ENCODE measurements around the gene TLCD1.
A peak's percentile ranks its signal among the peaks of the same experiment; 100 is the strongest.

The TLCD1 gene

GRCh38 chr17:28725660-28726225 is 290 bp downstream of the TLCD1 start (continued):
- TF ChIP-seq, protein P1, sequence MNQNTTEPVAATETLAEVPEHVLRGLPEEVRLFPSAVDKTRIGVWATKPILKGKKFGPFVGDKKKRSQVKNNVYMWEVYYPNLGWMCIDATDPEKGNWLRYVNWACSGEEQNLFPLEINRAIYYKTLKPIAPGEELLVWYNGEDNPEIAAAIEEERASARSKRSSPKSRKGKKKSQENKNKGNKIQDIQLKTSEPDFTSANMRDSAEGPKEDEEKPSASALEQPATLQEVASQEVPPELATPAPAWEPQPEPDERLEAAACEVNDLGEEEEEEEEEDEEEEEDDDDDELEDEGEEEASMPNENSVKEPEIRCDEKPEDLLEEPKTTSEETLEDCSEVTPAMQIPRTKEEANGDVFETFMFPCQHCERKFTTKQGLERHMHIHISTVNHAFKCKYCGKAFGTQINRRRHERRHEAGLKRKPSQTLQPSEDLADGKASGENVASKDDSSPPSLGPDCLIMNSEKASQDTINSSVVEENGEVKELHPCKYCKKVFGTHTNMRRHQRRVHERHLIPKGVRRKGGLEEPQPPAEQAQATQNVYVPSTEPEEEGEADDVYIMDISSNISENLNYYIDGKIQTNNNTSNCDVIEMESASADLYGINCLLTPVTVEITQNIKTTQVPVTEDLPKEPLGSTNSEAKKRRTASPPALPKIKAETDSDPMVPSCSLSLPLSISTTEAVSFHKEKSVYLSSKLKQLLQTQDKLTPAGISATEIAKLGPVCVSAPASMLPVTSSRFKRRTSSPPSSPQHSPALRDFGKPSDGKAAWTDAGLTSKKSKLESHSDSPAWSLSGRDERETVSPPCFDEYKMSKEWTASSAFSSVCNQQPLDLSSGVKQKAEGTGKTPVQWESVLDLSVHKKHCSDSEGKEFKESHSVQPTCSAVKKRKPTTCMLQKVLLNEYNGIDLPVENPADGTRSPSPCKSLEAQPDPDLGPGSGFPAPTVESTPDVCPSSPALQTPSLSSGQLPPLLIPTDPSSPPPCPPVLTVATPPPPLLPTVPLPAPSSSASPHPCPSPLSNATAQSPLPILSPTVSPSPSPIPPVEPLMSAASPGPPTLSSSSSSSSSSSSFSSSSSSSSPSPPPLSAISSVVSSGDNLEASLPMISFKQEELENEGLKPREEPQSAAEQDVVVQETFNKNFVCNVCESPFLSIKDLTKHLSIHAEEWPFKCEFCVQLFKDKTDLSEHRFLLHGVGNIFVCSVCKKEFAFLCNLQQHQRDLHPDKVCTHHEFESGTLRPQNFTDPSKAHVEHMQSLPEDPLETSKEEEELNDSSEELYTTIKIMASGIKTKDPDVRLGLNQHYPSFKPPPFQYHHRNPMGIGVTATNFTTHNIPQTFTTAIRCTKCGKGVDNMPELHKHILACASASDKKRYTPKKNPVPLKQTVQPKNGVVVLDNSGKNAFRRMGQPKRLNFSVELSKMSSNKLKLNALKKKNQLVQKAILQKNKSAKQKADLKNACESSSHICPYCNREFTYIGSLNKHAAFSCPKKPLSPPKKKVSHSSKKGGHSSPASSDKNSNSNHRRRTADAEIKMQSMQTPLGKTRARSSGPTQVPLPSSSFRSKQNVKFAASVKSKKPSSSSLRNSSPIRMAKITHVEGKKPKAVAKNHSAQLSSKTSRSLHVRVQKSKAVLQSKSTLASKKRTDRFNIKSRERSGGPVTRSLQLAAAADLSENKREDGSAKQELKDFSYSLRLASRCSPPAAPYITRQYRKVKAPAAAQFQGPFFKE (tag by site-specific recombination; IDR thresholded peaks at IDR 0.05; ENCODE audit: borderline replicate concordance) = no peak
- TF ChIP-seq SCRT1 (tag by site-specific recombination; IDR thresholded peaks at IDR 0.05; ENCODE audit: borderline replicate concordance) (no peak), ZNF37A (tag by site-specific recombination; IDR thresholded peaks at IDR 0.05) (no peak), ZNF776 (tag by site-specific recombination; IDR thresholded peaks at IDR 0.05; ENCODE audit: borderline replicate concordance) (no peak), ZFHX2 (tag by site-specific recombination; conservative IDR thresholded peaks at IDR 0.05) (no peak), ZNF792 (tag by site-specific recombination; IDR thresholded peaks at IDR 0.05) (no peak), ZBTB1 (tag by site-specific recombination; IDR thresholded peaks at IDR 0.05) (0 out of 2 replicates have a peak, but pooled peaks have one; percentile 73), ZNF529 (tag by site-specific recombination; IDR thresholded peaks at IDR 0.05; ENCODE audit: insufficient replicate concordance) (no peak), PRDM1 (tag by site-specific recombination; IDR thresholded peaks at IDR 0.05) (no peak), ZNF433 (tag by site-specific recombination; IDR thresholded peaks at IDR 0.05; ENCODE audit: low read depth) (no peak), ZNF423 (tag by site-specific recombination; IDR thresholded peaks at IDR 0.05) (peak; percentile 99), ZNF654 (tag by site-specific recombination; IDR thresholded peaks at IDR 0.05; ENCODE audit: low read depth) (no peak), ZNF530 (tag by site-specific recombination; IDR thresholded peaks at IDR 0.05; ENCODE audit: low read depth) (no peak), ZNF473 (tag by site-specific recombination; IDR thresholded peaks at IDR 0.05) (no peak), ZNF2 (tag by site-specific recombination; IDR thresholded peaks at IDR 0.05) (no peak; the same call in 1 of the 2 replicates), ZNF138 (tag by site-specific recombination; IDR thresholded peaks at IDR 0.05; ENCODE audit: borderline replicate concordance) (no peak), ZNF664 (tag by site-specific recombination; IDR thresholded peaks at IDR 0.05) (no peak), SETDB1 (IDR thresholded peaks at IDR 0.05; ENCODE audit: insufficient read length, low read length) (no peak), ZNF514 (tag by site-specific recombination; IDR thresholded peaks at IDR 0.05) (no peak), ZNF146 (tag by site-specific recombination; IDR thresholded peaks at IDR 0.05) (no peak), ZNF416 (tag by site-specific recombination; IDR thresholded peaks at IDR 0.05) (no peak), ZNF670 (tag by site-specific recombination; IDR thresholded peaks at IDR 0.05; ENCODE audit: low read depth) (no peak), ZNF501 (tag by site-specific recombination; IDR thresholded peaks at IDR 0.05) (0 out of 2 replicates have a peak, but pooled peaks have one; percentile 18), ZNF174 (tag by site-specific recombination; IDR thresholded peaks at IDR 0.05) (no peak), MYNN (tag by site-specific recombination; IDR thresholded peaks at IDR 0.05; ENCODE audit: borderline replicate concordance) (0 out of 2 replicates have a peak, but pooled peaks have one; percentile 17), ZNF350 (tag by site-specific recombination; IDR thresholded peaks at IDR 0.05) (no peak), ZNF302 (tag by site-specific recombination; IDR thresholded peaks at IDR 0.05; ENCODE audit: low read depth) (no peak), ZNF341 (tag by site-specific recombination; IDR thresholded peaks at IDR 0.05; ENCODE audit: low read depth) (peak; percentile 88), YY2 (tag by site-specific recombination; IDR thresholded peaks at IDR 0.05) (0 out of 2 replicates have a peak, but pooled peaks have one; percentile 31), ZNF623 (tag by site-specific recombination; IDR thresholded peaks at IDR 0.05) (peak; percentile 5; the same call in 1 of the 2 replicates), ZSCAN16 (tag by site-specific recombination; IDR thresholded peaks at IDR 0.05) (no peak), ZNF704 (tag by site-specific recombination; IDR thresholded peaks at IDR 0.05) (no peak)
- TF ChIP-seq, protein P2, sequence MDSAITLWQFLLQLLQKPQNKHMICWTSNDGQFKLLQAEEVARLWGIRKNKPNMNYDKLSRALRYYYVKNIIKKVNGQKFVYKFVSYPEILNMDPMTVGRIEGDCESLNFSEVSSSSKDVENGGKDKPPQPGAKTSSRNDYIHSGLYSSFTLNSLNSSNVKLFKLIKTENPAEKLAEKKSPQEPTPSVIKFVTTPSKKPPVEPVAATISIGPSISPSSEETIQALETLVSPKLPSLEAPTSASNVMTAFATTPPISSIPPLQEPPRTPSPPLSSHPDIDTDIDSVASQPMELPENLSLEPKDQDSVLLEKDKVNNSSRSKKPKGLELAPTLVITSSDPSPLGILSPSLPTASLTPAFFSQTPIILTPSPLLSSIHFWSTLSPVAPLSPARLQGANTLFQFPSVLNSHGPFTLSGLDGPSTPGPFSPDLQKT (IDR thresholded peaks at IDR 0.05; ENCODE audit: borderline replicate concordance, low read depth, low read length) = no peak
- TF ChIP-seq, protein P3, sequence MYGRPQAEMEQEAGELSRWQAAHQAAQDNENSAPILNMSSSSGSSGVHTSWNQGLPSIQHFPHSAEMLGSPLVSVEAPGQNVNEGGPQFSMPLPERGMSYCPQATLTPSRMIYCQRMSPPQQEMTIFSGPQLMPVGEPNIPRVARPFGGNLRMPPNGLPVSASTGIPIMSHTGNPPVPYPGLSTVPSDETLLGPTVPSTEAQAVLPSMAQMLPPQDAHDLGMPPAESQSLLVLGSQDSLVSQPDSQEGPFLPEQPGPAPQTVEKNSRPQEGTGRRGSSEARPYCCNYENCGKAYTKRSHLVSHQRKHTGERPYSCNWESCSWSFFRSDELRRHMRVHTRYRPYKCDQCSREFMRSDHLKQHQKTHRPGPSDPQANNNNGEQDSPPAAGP (tag by site-specific recombination; IDR thresholded peaks at IDR 0.05) = peak; percentile 88
